Right ventricle myocardium inferior (tissue), 1 donor: ENCODE data around the gene TBC1D10A. TPM values are rescaled to one million over a fixed set of nuclear protein-coding genes. Genes with fewer than 3 reads are reported as not detected.

Experiments
- ATAC-seq: fragments of 200-7000 bp; cut with Tn5 transposase; one replicate; pipeline ENCODE4 v1.9.1; 2020; ENCODE audit warnings: mild to moderate bottlenecking, moderate library complexity
- DNase-seq: peaks from one replicate; pipeline ENCODE4 v3.0.0; 2021; ENCODE audit errors: missing footprints
- intact Hi-C: fragments of 100-400 bp; cut with DNase I; formaldehyde crosslinking; loops from one replicate; pipeline ENCODE4 v1.11.0; 2022
- total RNA-seq: library from RNA; stranded (reverse); fragmentation: NEBNext Ultra II Directional; extraction: Animal tissue kit (Norgen Biotek cat#: 25700); gene quantifications from one replicate; pipeline ENCODE4 v1.2.1, GENCODE V29; 2021
- donor health status: DM: no; HTN: yes; CAD: no; lungs with severe emphysema.

Gene TBC1D10A
- total RNA-seq, 1 donor from 2014 or later: 7.1 TPM

GRCh38 chr22:30246814-30247376, 79.8 kb downstream of the TBC1D10A start:
- intact Hi-C loops: no loop called here
- no peak for ATAC-seq
- DNase-seq: peak; percentile 57

GRCh38 chr22:30245985-30246813, 80.5 kb downstream of the TBC1D10A start, which contains the start of gene LIF:
TSS of gene LIF (minus strand) at chr22:30246759. CDS start at chr22:30246695, 64 bp downstream.
- DNase-seq (peak; percentile 60), ATAC-seq (no peak)
- intact Hi-C loops: no loop called here

- ATAC-seq: no peak
- intact Hi-C loops: no loop called here
- DNase-seq: peak; percentile 41
Measured at GRCh38 chr22:30245181-30245984, 81.4 kb downstream of the TBC1D10A start.

GRCh38 chr22:30244641-30245040, 82.1 kb downstream of the TBC1D10A start:
- peak; percentile 1 for DNase-seq
- intact Hi-C loops: no loop called here
- no peak for ATAC-seq

- intact Hi-C loops: no loop called here
- DNase-seq (no peak), ATAC-seq (no peak)
Measured at GRCh38 chr22:30244066-30244465, 82.7 kb downstream of the TBC1D10A start.

- no peak for ATAC-seq
- DNase-seq: peak; percentile 52
- intact Hi-C loops: no loop called here
Measured at GRCh38 chr22:30243661-30244060, 83.1 kb downstream of the TBC1D10A start.

Other genes starting within 250 kb of the TBC1D10A start
- not detected for gene HORMAD2, start 246.5 kb downstream of the TBC1D10A start, total RNA-seq
- gene LIF, start 80.2 kb downstream of the TBC1D10A start, total RNA-seq: 0.27 TPM
- gene OSM, start 60.1 kb downstream of the TBC1D10A start, total RNA-seq: 0.19 TPM
- 8.2 TPM for gene CASTOR1, start 37.4 kb downstream of the TBC1D10A start, total RNA-seq
- 95.4 TPM for gene SF3A1, start 30.0 kb upstream of the TBC1D10A start, total RNA-seq
- gene CCDC157, start 30.1 kb upstream of the TBC1D10A start, total RNA-seq: 0.46 TPM
- 3.7 TPM for gene RNF215, start 60.5 kb upstream of the TBC1D10A start, total RNA-seq
- gene SEC14L2, start 70.1 kb upstream of the TBC1D10A start, total RNA-seq: 0.65 TPM
- gene MTFP1, start 98.8 kb upstream of the TBC1D10A start, total RNA-seq: 18.2 TPM
- gene SEC14L3, start 145.1 kb upstream of the TBC1D10A start, total RNA-seq: not detected
- not detected for gene SEC14L4, start 178.8 kb upstream of the TBC1D10A start, total RNA-seq
- 0.05 TPM for gene SEC14L6, start 219.8 kb upstream of the TBC1D10A start, total RNA-seq
- gene GAL3ST1, start 247.7 kb upstream of the TBC1D10A start, total RNA-seq: 0.19 TPM